Loucy (cell line): ENCODE data around the gene NIPSNAP2.
"Not testable (repeated sequence)": the region's sequence is repeated elsewhere in the genome, so short reads cannot be mapped to it uniquely, and the experiment has no call there.

ENCODE experiments used
- EZH2phosphoT487 ChIP-seq: fragments of 200-600 bp; IDR thresholded peaks from 2 replicates; pipeline ENCODE4 v1.6.1; 2018; ENCODE audit warnings: antibody characterized with exemption, mild to moderate bottlenecking, moderate library complexity, borderline replicate concordance
- TF ChIP-seq, protein P1 (sequence below): fragments of 200-600 bp; sonication (generic); conservative IDR thresholded peaks from 2 replicates; pipeline ENCODE4 v1.5.1; 2014; ENCODE audit warnings: mild to moderate bottlenecking, antibody characterized with exemption, low read length

DNA sequence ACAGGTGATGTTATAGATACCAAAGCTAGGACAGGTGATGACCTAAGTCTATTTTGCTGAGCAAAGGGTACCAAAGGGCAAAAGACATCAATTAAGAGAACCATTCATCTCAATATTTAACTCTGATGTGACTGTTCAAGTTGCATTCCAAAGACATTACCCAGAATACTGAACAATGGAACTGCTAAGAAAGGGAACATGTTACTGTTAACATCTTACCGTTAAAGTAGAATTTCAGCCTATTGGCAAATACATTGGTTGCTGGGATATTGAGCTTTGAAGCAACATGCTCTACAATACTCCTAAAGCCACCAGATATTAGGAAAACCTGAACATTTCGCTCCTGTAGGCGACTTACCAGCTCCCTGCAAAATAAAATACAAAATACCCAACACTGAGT lies 52.6 kb downstream of the NIPSNAP2 start:
- TF ChIP-seq EZH2phosphoT487: not testable (repeated sequence)
- TF ChIP-seq, protein P1, sequence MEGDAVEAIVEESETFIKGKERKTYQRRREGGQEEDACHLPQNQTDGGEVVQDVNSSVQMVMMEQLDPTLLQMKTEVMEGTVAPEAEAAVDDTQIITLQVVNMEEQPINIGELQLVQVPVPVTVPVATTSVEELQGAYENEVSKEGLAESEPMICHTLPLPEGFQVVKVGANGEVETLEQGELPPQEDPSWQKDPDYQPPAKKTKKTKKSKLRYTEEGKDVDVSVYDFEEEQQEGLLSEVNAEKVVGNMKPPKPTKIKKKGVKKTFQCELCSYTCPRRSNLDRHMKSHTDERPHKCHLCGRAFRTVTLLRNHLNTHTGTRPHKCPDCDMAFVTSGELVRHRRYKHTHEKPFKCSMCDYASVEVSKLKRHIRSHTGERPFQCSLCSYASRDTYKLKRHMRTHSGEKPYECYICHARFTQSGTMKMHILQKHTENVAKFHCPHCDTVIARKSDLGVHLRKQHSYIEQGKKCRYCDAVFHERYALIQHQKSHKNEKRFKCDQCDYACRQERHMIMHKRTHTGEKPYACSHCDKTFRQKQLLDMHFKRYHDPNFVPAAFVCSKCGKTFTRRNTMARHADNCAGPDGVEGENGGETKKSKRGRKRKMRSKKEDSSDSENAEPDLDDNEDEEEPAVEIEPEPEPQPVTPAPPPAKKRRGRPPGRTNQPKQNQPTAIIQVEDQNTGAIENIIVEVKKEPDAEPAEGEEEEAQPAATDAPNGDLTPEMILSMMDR: not testable (repeated sequence)
